ENCODE results near the gene POU6F2.

POU6F2 gene

GRCh38 chr7:39016609-39017008, 38.9 kb downstream of the POU6F2 start:
- DNase-seq (ENCODE audit: low read depth in 2 of 2), result no peak
- H3K4me3 ChIP-seq (replicated peaks in 1 of 2; ENCODE audit: low read depth in 2 of 2, low read length in 2 of 2), result no peak overlapping the region
- TF ChIP-seq CTCF (IDR thresholded peaks at IDR 0.05; ENCODE audit: low read depth, low read length), result no peak

GRCh38 chr7:39017369-39017915, 39.7 kb downstream of the POU6F2 start:
- H3K4me3 ChIP-seq (replicated peaks in 1 of 2; ENCODE audit: low read depth in 2 of 2, low read length in 2 of 2), result no peak overlapping the region
- no peak for TF ChIP-seq CTCF (IDR thresholded peaks at IDR 0.05; ENCODE audit: low read depth, low read length)
- no peak for DNase-seq (ENCODE audit: low read depth in 2 of 2)

GRCh38 chr7:39022796-39023195, 45.1 kb downstream of the POU6F2 start:
- no peak for DNase-seq (ENCODE audit: low read depth in 2 of 2)
- no peak for TF ChIP-seq CTCF (IDR thresholded peaks at IDR 0.05; ENCODE audit: low read depth, low read length)
- H3K4me3 ChIP-seq (replicated peaks in 1 of 2; ENCODE audit: low read depth in 2 of 2, low read length in 2 of 2), result no peak overlapping the region

- peak in 1 of 2 donors; percentile 7 for DNase-seq (ENCODE audit: low read depth in 2 of 2)
- no peak overlapping the region for H3K4me3 ChIP-seq (replicated peaks in 1 of 2; ENCODE audit: low read depth in 2 of 2, low read length in 2 of 2)
- TF ChIP-seq CTCF (IDR thresholded peaks at IDR 0.05; ENCODE audit: low read depth, low read length), result no peak
Measured at GRCh38 chr7:39027491-39027890, 49.8 kb downstream of the POU6F2 start.

- no peak for TF ChIP-seq CTCF (IDR thresholded peaks at IDR 0.05; ENCODE audit: low read depth, low read length)
- no peak overlapping the region for H3K4me3 ChIP-seq (replicated peaks in 1 of 2; ENCODE audit: low read depth in 2 of 2, low read length in 2 of 2)
Measured at GRCh38 chr7:39033885-39034624, 56.3 kb downstream of the POU6F2 start.

GRCh38 chr7:39035156-39035555, 57.4 kb downstream of the POU6F2 start:
- no peak overlapping the region for H3K4me3 ChIP-seq (replicated peaks in 1 of 2; ENCODE audit: low read depth in 2 of 2, low read length in 2 of 2)
- TF ChIP-seq CTCF (IDR thresholded peaks at IDR 0.05; ENCODE audit: low read depth, low read length), result no peak
- no peak for DNase-seq (ENCODE audit: low read depth in 2 of 2)

More at GRCh38 chr7:39033885-39034624, 56.3 kb downstream of the POU6F2 start:
- no peak for DNase-seq (ENCODE audit: low read depth in 2 of 2)

All from cardiac fibroblast (primary cell).